NCI-H1436 treated with DMSO at 0.1 percent for 48 hours (cell line): ENCODE data around the gene CROCC2.

Source experiments
- DNase-seq: peaks from one replicate; lab custom pipeline; 2025; lab: John Stamatoyannopoulos, UW

CROCC2 gene

DNA sequence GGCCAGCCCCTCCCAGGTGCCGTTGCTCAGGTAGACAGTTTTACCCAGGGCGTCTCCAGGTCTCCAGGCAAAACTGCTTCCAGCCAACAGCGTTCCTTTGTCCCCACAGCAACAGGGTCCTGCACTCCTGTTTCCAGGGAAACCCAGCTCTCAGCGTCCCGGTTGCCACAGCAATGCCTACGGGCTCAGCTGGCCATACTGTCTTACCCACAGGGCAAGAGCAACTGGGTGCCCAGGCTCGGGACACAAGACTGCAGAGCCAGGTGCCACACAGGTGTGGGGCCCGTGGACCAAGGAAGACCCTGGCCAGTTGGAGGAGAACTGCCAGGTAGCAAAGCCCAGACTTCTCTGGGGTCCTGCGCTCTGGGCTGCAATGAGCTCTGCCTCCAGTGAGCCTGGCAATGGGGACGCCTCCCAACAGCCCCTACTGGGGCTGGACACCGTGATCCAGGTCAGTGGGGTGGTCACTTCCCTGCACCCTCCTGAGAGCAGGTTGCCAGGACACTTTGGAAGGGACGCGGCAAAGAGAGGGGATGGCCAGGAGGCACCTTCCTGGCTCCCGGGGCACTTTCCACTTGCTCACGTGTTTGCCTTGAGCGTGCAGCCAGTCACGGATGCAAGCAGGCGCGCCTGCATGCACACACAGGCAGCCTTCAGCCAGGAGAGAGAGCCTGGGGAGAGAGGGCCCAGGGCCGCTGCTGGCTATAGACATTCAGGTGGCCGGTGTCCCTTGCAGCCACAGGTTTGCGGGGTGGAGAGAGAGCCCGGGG is at the start of gene CROCC2:
TSS of gene CROCC2 (plus strand) at position 196 of the 770 bp plus-strand sequence. CDS start at position 374, 178 bp downstream.
- DNase-seq: no peak

DNA sequence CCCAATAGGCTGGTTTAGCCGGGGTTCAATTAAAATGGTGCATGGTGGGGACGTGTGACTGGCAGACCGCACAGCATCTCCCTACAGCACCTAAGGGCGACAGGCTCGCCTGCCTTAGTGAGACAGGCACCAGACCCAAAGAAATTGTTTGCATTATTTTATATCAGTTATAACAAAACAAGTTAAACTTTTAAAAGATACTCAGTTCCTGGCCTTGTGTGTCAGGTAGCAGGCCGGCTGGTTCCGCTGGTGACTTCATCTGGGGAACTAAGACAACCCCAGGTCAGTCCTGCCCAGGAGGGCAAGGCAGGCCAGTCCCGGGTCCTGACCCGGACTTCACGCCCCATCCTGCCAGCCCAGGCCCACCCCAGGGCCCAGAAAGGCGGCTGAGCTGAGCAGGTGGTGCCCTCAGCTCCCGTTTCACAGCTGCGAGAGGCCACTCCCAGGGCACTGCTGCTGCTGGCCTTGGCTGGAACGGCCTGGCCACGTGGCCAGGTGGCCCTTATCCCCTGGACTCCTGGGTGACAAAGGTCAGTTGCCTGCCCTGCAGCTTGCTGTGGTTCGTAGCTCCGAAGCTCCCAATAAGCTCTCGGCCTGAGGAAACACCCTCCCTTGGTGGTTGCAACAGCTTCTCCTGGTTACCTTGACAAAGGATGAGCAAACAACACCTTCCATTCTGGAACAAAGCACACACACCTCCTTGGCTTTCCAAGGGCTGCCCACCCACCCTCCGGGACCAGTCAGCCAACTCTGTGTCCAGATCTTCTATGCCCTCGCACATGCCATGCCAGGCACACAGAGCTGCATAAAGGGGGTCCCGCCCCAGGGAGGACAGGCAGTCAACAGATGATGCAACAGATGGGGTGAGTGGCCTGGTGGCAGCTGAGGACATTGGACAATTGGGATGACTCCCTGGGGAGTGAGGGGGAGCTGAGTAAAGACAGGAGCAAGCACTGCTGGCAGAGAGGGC is 48.8 kb upstream of the CROCC2 start:
- DNase-seq: no peak

- no peak for DNase-seq
Observed at GRCh38 chr2:240858321-240858720, 47.8 kb upstream of the CROCC2 start.

DNA sequence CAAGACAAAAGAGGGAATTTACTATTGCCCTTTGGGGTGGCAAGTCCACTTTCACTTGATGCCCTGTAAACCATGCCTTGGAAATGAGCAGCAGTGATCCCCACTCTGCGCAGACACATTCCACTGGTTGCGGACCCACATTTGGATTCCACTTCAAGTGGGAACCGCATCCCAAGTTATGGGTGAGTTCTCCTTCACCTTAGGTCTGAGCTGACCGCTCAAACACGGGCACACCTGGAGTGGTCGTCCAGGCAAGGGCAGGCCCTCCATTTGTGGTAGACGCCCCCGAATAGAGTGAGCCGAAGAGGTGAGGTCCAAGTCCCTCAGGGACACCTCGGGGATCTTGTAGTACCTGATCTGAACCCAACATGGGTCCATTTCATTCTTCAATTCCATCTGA is 47.3 kb upstream of the CROCC2 start:
- DNase-seq: no peak

DNA sequence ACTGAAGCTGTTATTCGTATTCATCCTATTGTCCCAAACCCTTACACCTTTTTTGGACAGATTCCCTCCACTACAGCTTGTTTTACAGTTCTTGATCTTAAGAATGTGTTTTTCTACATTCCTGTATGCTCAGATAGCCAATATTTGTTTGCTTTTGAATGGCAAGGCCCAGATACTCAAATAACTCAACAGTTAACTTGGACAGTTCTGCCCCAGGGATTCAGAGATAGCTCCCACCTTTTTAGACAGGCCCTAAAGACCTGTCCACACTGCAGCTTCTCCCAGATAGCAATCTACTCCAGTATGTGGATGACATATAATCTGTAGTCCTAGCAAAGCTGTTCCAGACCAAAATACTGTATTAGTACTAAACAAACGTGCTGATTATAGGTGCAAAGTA is 44.6 kb upstream of the CROCC2 start:
- DNase-seq: no peak

- DNase-seq: no peak
Observed at GRCh38 chr2:240864475-240864874, 41.7 kb upstream of the CROCC2 start.

DNA sequence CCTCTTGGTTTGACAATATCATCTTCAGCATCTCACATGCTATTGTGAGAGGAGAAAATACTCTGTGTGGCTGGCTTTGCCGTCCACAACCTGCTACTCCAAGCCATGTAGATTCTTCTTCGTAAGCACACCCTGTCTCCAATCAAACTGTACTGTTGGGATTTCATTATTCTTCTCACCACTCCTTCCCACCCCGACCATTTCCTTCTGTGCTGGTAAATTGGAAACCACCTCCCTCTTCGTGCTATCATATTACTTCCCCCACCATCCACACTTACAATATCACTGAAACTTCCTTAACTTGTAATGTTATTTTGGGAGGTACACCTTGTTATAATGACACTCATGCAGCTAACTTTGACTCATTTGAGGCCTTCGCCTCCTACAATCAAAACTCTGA is 40.7 kb upstream of the CROCC2 start:
- DNase-seq: no peak

DNA sequence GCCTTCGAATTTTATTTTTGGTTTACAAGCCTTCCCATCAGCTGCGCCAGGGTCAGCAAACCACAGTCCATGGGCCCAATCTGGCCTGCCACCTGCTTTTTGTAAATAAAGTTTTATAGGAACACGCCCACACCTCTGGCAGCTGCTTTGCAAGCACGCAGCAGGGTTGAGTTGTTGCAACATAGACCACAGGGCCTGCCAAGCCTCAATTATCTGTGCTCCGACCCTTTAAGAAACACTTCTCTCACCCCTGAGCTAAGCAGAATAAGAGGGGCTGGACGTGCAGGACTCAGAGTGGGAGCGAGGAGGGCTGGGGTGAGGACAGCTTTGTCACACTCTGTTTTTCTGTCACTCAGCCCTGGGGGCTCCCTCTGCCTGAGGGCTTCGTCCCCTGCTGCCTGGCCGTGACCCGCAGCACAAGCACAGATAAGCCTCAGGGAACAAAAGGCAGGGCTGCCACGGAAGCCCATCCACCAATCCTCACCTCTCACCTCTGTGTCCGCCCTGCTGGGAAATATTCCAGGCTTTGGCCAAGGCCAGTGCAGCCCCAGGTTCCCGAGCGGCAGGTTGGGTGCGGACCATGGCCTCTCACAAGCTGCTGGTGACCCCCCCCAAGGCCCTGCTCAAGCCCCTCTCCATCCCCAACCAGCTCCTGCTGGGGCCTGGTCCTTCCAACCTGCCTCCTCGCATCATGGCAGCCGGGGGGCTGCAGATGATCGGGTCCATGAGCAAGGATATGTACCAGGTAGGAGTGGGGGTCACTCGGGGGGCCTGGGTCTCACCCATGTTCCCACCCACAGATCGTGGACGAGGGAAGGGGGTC is 37.6 kb upstream of the CROCC2 start, which contains the start of gene AGXT:
TSS of gene AGXT (plus strand) at position 539 of the 823 bp plus-strand sequence. CDS start at position 581, 42 bp downstream.
- DNase-seq: no peak

- DNase-seq: no peak
Observed at GRCh38 chr2:240869109-240869955, 36.8 kb upstream of the CROCC2 start.

GRCh38 chr2:240869956-240870875 is 35.9 kb upstream of the CROCC2 start:
- DNase-seq: no peak

GRCh38 chr2:240871071-240871958 is 34.8 kb upstream of the CROCC2 start:
- no peak for DNase-seq

GRCh38 chr2:240872317-240873097 is 33.6 kb upstream of the CROCC2 start:
- no peak for DNase-seq

DNA sequence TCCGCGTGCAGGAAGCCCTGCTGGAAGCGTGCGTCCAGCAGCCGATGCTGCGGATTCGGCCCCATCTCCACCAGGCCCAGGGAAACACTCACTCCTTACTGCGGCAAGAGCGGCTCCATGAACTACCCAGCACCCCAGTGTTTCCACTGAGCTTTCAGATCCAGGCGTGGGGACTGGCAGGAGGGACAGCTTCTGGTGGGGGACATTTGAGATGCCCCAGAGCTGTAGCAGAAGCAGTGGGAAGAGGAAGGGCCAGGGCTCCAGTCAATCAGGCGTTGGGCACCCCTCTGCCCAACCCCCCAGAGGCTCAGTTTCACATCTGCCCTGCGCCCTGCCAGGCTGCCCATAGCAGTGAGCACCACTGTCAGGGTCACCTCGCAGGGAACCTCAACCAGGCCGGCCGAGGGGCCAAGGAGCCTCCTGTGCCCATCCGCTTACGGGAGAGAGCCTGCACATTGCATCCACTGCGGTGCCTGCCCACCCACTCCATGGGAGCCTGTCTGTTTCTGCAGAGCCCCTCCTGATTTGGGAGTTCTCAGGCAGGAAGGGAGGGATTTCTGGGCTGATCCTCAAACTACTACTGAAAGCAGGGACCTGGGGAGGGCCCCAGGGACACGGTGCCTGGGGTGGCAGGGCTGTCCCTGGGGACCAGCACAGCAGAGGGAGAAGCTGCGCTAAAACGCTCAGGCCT is 32.9 kb upstream of the CROCC2 start:
- DNase-seq: no peak

DNA sequence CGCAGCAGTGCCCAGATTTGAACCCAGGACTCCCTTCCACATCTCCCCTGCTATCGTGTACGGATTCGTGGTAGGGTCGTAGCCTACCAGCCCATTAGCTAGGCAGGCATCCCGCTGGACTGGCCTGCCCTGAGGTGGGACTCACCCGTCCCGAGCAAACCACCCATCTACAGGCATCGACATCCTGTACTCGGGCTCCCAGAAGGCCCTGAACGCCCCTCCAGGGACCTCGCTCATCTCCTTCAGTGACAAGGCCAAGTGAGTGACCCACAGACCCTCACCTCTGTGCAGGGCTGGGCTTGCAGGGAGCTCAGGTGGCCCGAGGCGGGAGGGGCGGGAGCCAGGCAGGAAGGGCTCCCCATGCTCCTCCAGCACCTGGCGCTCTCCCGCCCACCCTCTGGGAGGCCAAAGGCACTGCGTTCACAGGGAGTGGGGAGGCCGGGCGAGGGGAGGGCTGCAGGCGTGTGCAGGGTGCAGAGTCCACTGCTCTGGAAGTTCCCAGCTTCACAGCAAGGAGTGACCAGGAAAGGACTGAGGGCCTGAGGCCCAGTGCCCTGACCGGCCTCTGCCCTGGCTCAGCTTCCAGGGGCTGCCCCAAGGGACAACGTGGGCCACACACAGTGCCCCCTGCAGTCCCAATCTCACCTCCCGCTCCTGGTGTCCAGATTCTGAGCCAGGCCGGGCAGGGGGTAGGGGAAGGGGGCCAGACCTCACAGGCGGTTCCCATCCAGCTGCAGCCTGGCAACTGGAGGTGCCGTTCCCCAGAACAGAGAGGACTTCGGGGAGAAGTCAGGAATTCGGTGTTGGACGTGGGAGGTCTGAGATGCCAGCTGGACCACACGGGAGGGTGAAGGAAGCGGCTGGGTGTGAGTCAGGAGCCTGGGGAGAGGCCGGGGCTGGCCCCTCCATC is 32.1 kb upstream of the CROCC2 start:
- no peak for DNase-seq

DNA sequence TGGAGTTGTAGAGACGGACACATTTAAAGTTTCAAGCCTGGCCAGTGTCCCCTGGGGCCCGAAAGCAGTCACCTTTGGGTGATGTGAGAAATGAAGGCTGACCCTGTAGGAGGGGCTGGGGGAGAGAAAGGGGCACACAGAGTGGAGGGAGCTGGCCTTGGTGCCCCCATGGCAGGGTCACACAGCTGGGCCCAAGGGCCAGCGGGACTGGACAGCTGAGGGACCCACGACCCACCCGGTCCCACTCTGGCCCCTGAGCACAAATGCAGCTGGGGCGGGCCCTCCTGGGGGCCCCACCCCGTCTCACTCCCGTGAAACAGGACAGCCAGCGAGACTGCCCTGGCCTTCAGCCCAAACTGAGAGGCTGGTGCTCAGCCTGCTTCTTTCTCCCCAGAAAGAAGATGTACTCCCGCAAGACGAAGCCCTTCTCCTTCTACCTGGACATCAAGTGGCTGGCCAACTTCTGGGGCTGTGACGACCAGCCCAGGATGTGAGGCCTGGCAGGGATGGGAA is 31.4 kb upstream of the CROCC2 start:
- DNase-seq: no peak
